Neural cell (in vitro differentiated cells): ENCODE results near the gene PTPN20. TPM values are rescaled to one million over a fixed set of nuclear protein-coding genes. Genes with fewer than 3 reads are reported as not detected.

Experiments used
- H2AFZ ChIP-seq: fragments of 200-600, 300-800 bp; sonication (generic), shearing (Covaris generic); 2 replicates; pipeline ENCODE4 v1.6.0; 2014; ENCODE audit warnings: low read depth, mild to moderate bottlenecking, antibody characterized with exemption, low read length, moderate library complexity
- H3F3A ChIP-seq: fragments of 200-600 bp; shearing (Covaris generic); 2 replicates; pipeline ENCODE4 v1.6.1; 2016; ENCODE audit warnings: mild to moderate bottlenecking, moderate library complexity, mixed read lengths, antibody characterized with exemption, low read length; ENCODE audit not compliant: insufficient read depth, poor library complexity, severe bottlenecking
- H3K27ac ChIP-seq: fragments of 200-600, 300-800 bp; sonication (generic), shearing (Covaris generic); 2 replicates; pipeline ENCODE4 v1.5.1; 2014; ENCODE audit warnings: mild to moderate bottlenecking, low read length, moderate library complexity
- H3K27me3 ChIP-seq: fragments of 300-800, 200-600 bp; sonication (generic), shearing (Covaris generic); 2 replicates; pipeline ENCODE4 v1.6.0; 2014; ENCODE audit warnings: mild to moderate bottlenecking, low read depth, low read length, moderate library complexity; ENCODE audit not compliant: insufficient read depth
- H3K36me3 ChIP-seq: fragments of 300-800, 200-600 bp; sonication (generic), shearing (Covaris generic); 2 replicates; pipeline ENCODE4 v1.5.1; 2014; ENCODE audit warnings: mild to moderate bottlenecking, antibody characterized with exemption, low read length, moderate library complexity; ENCODE audit not compliant: insufficient read depth
- H3K4me2 ChIP-seq: fragments of 300-800, 200-600 bp; sonication (generic), shearing (Covaris generic); 2 replicates; pipeline ENCODE4 v1.6.0; 2014; ENCODE audit warnings: mild to moderate bottlenecking, low read length
- H3K4me3 ChIP-seq: fragments of 300-800, 200-600 bp; sonication (generic), shearing (Covaris generic); 2 replicates; pipeline ENCODE4 v1.5.1; 2014; ENCODE audit warnings: mild to moderate bottlenecking, low read length, moderate library complexity
- H3K79me2 ChIP-seq: fragments of 200-600 bp; shearing (Covaris generic); replicated peaks from 2 replicates; pipeline ENCODE4 v1.6.0; 2014; ENCODE audit warnings: mild to moderate bottlenecking, low read length, moderate library complexity; ENCODE audit not compliant: insufficient read depth
- H3K9ac ChIP-seq: fragments of 300-800, 200-600 bp; sonication (generic), shearing (Covaris generic); 2 replicates; pipeline ENCODE4 v1.6.1; 2016; ENCODE audit warnings: mild to moderate bottlenecking, low read length, mixed read lengths
- H3K9me2 ChIP-seq: fragments of 200-600 bp; shearing (Covaris generic); 2 replicates; pipeline ENCODE4 v1.6.1; 2016; ENCODE audit warnings: mild to moderate bottlenecking, low read length, mixed read lengths; ENCODE audit not compliant: insufficient read depth
- H3K9me3 ChIP-seq: fragments of 200-600, 300-800 bp; sonication (generic), shearing (Covaris generic); 2 replicates; pipeline ENCODE4 v1.6.1; 2016; ENCODE audit warnings: mild to moderate bottlenecking, mixed run types, low read length, moderate library complexity, mixed read lengths
- H4K20me1 ChIP-seq: fragments of 200-600 bp; shearing (Covaris generic); 2 replicates; pipeline ENCODE4 v1.6.1; 2016; ENCODE audit warnings: mild to moderate bottlenecking, mixed run types; ENCODE audit not compliant: insufficient read depth
- EZH2 ChIP-seq: fragments of 200-600, 300-800 bp; shearing (Covaris generic), sonication (generic); IDR thresholded peaks from 2 replicates; pipeline ENCODE4 v1.6.1; 2014; ENCODE audit warnings: antibody characterized with exemption, low read length, borderline replicate concordance, mild to moderate bottlenecking; ENCODE audit not compliant: insufficient read depth, poor library complexity, severe bottlenecking
- POLR2AphosphoS5 ChIP-seq: IDR thresholded peaks from 2 replicates; pipeline ENCODE4 v1.6.1; 2012
- RAD21 ChIP-seq: fragments of 450-650 bp; conservative IDR thresholded peaks from 2 replicates; pipeline ENCODE4 v1.6.1; 2014; ENCODE audit warnings: antibody characterized with exemption, mild to moderate bottlenecking, moderate library complexity
- REST ChIP-seq: IDR thresholded peaks from 2 replicates; pipeline ENCODE4 v1.6.1; 2012; ENCODE audit warnings: borderline replicate concordance
- TAF1 ChIP-seq: IDR thresholded peaks from 2 replicates; pipeline ENCODE4 v1.6.1; 2012; ENCODE audit warnings: low read depth
- polyA plus RNA-seq: library from polyadenylated mRNA; depleted of rRNA; stranded (reverse); fragments of >200 nt; gene quantifications from 2 replicates; pipeline ENCODE4 v1.2.3, GENCODE V29; 2014

Gene PTPN20
- polyA plus RNA-seq, 1 donor from 2014 or later: not detected

DNA sequence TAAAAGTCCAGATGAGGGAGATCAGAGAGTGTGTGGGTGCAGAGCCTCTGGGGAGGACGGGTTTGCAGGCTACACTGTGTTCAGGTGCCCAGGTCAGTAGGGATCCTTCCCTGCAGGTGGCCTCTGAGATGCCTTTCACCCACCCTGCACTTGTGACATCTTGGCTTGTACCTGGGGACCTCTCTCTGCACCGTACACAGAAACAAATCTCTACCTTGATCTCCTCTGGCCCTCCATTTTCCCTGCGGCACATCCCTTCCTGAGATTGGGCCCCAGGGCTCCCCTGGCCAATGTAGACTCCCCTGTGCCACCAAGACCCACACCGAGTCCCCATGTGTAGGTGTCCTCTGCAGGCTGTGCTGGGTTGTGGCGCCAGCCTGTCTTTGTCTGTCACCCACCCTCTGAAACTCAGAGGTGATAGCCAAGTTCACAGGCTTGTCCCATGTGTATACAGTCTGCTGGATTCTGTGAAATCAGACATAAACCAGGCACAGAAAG lies 140.6 kb downstream of the PTPN20 start:
- Histone ChIP-seq H3K4me3 (no peak overlapping the region), H3K27me3 (no peaks in the 10 kb centered on the region), H3K27ac (no peak overlapping the region), H3K79me2 (no peaks in the 10 kb centered on the region), H2AFZ (no peak overlapping the region), H4K20me1 (no peaks in the 10 kb centered on the region), H3F3A (no peaks in the 10 kb centered on the region), H3K36me3 (no peaks in the 10 kb centered on the region), H3K9ac (no peak overlapping the region), H3K9me2 (no peaks in the 10 kb centered on the region), H3K9me3 (no peaks in the 10 kb centered on the region), H3K4me2 (no peak overlapping the region)
- TF ChIP-seq RAD21 (no peak), POLR2AphosphoS5 (no peak), REST (no peak), EZH2 (no peak), TAF1 (no peak)
